Bronchial epithelial cell (primary cell): ENCODE results near the gene SNTN. TPM values are rescaled to one million over a fixed set of nuclear protein-coding genes. Genes with fewer than 3 reads are reported as not detected.
A peak's percentile ranks its signal among the peaks of the same experiment; 100 is the strongest.

Experiments used
- DNase-seq: peaks from one replicate; pipeline ENCODE4 v3.0.0-alpha.2; 2010; ENCODE audit warnings: low read depth
- FAIRE-seq: peaks from 2 replicates; lab custom pipeline; 2011; peaks lifted over from hg19 to GRCh38; lab: Jason Lieb, UNC
- H3K27me3 ChIP-seq: 2 replicates; pipeline ENCODE4 v1.5.1; 2011; ENCODE audit warnings: low read length; ENCODE audit not compliant: control insufficient read depth, insufficient read depth
- H3K36me3 ChIP-seq: 2 replicates; pipeline ENCODE4 v1.5.1; 2011; ENCODE audit warnings: low read length; ENCODE audit not compliant: control insufficient read depth, insufficient read depth
- H3K4me3 ChIP-seq: 2 replicates; pipeline ENCODE4 v1.5.1; 2011; ENCODE audit warnings: mild to moderate bottlenecking, low read depth, low read length, control low read depth
- total RNA-seq: library from RNA; depleted of rRNA; stranded (reverse); fragments of >200 nt; gene quantifications from 2 replicates; pipeline ENCODE4 v1.2.1, GENCODE V29; 2014
- TF ChIP-seq, protein P1 (sequence below): IDR thresholded peaks from 2 replicates; pipeline ENCODE4 v1.5.1; 2011; ENCODE audit warnings: mild to moderate bottlenecking, moderate library complexity, low read length, control low read depth, inconsistent platforms; ENCODE audit not compliant: insufficient read depth, severe bottlenecking

Gene SNTN
- total RNA-seq, 1 donor from 2014 or later, result not detected

DNA sequence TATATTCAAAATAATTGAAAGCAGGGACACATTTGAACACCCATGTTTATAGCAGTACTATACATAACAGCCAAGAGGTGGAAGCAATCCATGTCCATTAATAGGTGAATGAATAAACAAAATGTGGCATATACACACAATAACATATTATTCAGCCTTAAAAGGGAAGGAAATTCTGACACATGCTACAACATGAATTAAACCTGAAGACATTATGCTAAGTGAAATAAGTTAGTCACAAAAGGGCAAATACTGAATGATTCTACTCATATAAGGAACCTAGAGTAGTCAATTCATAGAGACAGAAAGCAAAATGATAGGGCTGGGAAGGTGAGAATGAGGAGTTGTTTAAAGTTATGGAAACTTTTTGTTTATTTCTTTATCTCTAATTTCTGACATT lies 40.9 kb downstream of the SNTN start:
- Histone ChIP-seq H3K4me3 (no peak overlapping the region), H3K27me3 (no peaks in the 10 kb centered on the region), H3K36me3 (no peaks in the 10 kb centered on the region)
- no peak for FAIRE-seq
- DNase-seq, result peak; percentile 53
- TF ChIP-seq, protein P1, sequence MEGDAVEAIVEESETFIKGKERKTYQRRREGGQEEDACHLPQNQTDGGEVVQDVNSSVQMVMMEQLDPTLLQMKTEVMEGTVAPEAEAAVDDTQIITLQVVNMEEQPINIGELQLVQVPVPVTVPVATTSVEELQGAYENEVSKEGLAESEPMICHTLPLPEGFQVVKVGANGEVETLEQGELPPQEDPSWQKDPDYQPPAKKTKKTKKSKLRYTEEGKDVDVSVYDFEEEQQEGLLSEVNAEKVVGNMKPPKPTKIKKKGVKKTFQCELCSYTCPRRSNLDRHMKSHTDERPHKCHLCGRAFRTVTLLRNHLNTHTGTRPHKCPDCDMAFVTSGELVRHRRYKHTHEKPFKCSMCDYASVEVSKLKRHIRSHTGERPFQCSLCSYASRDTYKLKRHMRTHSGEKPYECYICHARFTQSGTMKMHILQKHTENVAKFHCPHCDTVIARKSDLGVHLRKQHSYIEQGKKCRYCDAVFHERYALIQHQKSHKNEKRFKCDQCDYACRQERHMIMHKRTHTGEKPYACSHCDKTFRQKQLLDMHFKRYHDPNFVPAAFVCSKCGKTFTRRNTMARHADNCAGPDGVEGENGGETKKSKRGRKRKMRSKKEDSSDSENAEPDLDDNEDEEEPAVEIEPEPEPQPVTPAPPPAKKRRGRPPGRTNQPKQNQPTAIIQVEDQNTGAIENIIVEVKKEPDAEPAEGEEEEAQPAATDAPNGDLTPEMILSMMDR, result no peak

DNA sequence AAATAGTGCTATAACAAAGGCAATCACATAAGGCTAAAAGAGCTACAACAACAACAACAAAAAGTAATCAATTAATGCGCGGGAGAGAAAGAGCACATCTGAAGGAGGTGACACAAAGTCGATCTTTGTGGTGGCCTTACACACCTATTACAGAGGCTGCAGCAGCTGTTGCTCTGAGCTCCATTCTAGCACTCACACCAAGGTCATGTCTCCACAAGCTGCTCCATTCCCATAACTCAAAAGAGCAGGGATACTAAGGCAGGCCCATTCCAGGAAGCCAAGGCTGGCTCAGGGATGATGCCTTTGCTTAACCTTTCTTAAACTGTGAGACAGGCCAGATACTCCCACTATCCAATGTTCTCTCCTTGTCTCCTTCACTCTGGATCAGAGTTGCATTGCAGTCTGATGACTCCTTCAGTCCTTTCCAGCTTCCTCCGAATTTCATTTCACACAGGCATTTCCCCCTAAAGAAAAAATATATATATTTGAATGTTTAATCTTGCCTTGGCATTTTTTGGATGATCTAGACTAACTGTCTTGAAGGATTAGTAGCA lies 52.7 kb downstream of the SNTN start:
- DNase-seq (no peak), FAIRE-seq (no peak)
- Histone ChIP-seq H3K27me3 (no peaks in the 10 kb centered on the region), H3K4me3 (no peak overlapping the region), H3K36me3 (no peaks in the 10 kb centered on the region)
- TF ChIP-seq, protein P1, result no peak

DNA sequence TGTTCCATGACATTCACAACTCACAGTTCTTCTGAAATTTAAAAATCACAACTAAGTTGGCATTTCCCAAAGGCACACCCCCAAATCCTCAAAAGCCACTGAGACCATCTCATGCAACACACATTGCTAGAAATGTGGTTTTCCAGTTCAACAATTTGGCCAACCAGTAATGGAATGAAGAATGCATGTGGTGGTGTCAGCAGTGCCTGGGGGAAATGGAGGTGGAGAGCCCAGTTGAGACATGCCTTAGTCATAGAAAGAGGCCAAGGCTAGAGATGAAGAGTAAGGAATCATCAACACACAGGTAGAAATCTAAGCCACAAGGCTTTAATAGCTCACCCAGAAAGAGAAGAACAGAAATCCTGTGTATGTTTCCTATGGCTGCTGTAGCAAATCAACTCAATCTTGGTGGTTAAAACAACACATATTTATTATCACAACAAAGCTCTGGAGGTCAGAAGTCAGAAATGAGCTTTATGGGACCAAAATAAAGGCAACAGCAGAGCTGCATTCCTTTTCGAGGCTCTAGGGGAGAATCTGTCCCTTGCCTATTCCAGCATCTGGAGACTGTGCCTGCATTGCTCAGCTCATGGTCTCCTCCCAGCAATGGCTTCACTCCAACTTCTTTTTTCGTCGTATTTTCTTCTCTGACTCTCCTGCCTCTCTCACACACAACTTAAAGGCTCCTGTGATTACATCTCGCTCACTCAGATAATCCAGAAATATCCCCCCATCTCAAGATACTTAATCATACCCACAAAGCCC lies 54.0 kb downstream of the SNTN start:
- DNase-seq, result peak; percentile 73
- no peaks in the 10 kb centered on the region for H3K36me3 ChIP-seq
- FAIRE-seq, result no peak
- TF ChIP-seq, protein P1, result no peak
- H3K27me3 ChIP-seq, result no peaks in the 10 kb centered on the region
- H3K4me3 ChIP-seq, result no peak overlapping the region

DNA sequence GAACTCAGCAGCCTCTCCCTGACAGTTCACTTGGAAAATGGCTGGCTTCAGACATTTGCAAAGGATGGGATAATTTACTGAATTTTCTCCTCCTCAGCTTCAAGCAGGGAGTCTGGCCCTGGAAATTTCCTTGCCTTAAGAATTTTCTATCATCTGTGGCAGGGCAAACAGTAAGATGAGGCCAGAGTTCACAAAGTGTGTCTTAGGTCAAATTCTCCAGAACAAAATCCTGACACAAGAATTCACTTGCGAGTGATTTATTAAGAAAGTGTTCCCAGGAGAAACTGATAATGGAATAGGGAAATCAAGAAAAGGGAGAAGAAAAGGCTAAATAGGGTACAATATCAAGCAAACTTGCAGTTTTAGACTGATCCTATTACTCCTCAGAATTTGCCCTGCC lies 55.3 kb downstream of the SNTN start:
- DNase-seq (no peak), FAIRE-seq (no peak)
- H3K27me3 ChIP-seq, result no peaks in the 10 kb centered on the region
- no peaks in the 10 kb centered on the region for H3K36me3 ChIP-seq
- H3K4me3 ChIP-seq, result no peak overlapping the region
- TF ChIP-seq, protein P1, result no peak

DNA sequence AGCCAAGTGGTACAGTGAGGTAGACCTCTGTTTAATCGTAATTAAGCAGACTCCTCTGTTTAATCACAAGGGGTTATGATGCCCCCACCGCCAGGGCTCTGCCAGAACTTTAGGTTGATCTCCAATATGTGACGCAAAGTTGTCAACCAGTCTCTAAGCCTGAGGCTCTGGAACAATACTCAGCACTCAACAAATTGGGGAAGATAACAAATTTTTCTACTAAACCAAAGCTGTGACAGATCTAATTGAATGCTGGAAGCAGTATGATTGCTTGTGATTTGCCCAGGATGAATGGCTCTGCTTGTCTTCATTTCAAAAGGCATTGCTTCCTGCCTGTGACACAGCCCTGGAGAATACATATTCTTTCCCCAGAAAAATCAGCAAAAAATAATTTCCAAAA lies 57.1 kb downstream of the SNTN start:
- DNase-seq (no peak), FAIRE-seq (no peak)
- Histone ChIP-seq H3K27me3 (no peaks in the 10 kb centered on the region), H3K4me3 (no peak overlapping the region), H3K36me3 (no peaks in the 10 kb centered on the region)
- TF ChIP-seq, protein P1, result no peak

Other genes starting within 250 kb of the SNTN start
- gene C3orf49, start 166.6 kb downstream of the SNTN start, total RNA-seq, result not detected in 2 replicates
- 30.0 and 38.8 TPM in 2 replicates for gene THOC7, start 211.1 kb downstream of the SNTN start, total RNA-seq
- 8.7 and 9.5 TPM in 2 replicates for gene ATXN7, start 211.2 kb downstream of the SNTN start, total RNA-seq